Esophagus muscularis mucosa (tissue), 3 donors: ENCODE data around the gene DDRGK1.

Experiments
- POLR2A ChIP-seq: fragments of 450-650 bp; IDR thresholded peaks from one replicate; pipeline ENCODE4 v1.6.1; 2017; ENCODE audit warnings: antibody characterized with exemption, moderate library complexity, mild to moderate bottlenecking, low read depth
- POLR2AphosphoS5 ChIP-seq, 2 donors: sonication (generic); formaldehyde crosslinking; IDR thresholded peaks; one replicate each; pipeline ENCODE4 v1.6.1; 2017; ENCODE audit warnings: antibody characterized with exemption in 2 of 2
- TF ChIP-seq, protein P1 (sequence below), 3 experiments: fragments of 200-600 bp in 2 of 3; fragments of 450-650 bp in 1 of 3; sonication (generic) in 2 of 3; IDR thresholded peaks; one replicate each; pipeline ENCODE4 v1.5.1; 2017 to 2019; ENCODE audit warnings: antibody characterized with exemption in 3 of 3, mild to moderate bottlenecking in 2 of 3, moderate library complexity in 1 of 3

GRCh38 chr20:3203315-3204123, 963 bp downstream of the DDRGK1 start:
- TF ChIP-seq POLR2A, result no peak
- TF ChIP-seq, protein P1, sequence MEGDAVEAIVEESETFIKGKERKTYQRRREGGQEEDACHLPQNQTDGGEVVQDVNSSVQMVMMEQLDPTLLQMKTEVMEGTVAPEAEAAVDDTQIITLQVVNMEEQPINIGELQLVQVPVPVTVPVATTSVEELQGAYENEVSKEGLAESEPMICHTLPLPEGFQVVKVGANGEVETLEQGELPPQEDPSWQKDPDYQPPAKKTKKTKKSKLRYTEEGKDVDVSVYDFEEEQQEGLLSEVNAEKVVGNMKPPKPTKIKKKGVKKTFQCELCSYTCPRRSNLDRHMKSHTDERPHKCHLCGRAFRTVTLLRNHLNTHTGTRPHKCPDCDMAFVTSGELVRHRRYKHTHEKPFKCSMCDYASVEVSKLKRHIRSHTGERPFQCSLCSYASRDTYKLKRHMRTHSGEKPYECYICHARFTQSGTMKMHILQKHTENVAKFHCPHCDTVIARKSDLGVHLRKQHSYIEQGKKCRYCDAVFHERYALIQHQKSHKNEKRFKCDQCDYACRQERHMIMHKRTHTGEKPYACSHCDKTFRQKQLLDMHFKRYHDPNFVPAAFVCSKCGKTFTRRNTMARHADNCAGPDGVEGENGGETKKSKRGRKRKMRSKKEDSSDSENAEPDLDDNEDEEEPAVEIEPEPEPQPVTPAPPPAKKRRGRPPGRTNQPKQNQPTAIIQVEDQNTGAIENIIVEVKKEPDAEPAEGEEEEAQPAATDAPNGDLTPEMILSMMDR (IDR thresholded peaks at IDR 0.05), result no peak
- no peak for TF ChIP-seq POLR2AphosphoS5 (IDR thresholded peaks at IDR 0.05)
